ENCODE measurements around the gene APOE.
"Not testable (repeated sequence)": the region's sequence is repeated elsewhere in the genome, so short reads cannot be mapped to it uniquely, and the experiment has no call there.

Gene APOE

GRCh38 chr19:44905437-44906160 lies at the start of gene APOE:
APOE (plus strand) TSS chr19:44905796; CDS start chr19:44906625, 829 bp downstream.
- in situ Hi-C loops (cut with MboI; ENCODE audit: low sequenced_read_pairs): no loop called here

DNA sequence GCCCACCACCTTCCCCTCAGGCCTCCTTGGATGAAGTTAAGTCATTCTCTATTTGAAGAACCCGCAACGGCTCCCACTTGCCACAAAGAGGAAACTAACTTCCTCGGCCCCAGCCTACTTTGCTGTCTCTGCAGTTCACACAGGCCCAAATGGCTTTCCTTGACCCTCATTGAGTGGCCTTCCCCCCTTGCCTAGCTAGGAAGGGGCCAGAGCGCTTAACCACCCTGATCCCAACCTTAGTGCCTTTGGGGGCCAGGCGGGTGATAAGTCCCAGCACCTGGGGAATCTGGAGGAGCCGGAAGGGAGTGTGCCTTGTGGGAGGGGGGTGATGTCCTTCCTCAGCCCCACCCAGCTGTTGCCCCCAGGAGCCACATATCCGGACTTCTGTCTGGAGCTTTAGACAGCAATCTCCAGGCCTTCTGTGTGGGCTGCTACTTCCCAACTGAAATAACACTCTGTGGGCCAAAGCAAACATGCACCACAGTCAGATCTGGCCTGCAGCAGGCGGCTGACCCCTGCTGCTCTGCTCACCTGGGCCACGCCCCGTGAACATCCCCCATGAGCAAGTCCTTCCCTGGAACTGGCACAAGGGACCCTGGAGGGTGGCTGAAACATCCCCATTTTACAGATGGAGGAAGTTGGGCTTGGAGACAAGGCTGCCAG lies 49.0 kb upstream of the APOE start:
- in situ Hi-C loops (cut with MboI; ENCODE audit: low sequenced_read_pairs): no loop called here

DNA sequence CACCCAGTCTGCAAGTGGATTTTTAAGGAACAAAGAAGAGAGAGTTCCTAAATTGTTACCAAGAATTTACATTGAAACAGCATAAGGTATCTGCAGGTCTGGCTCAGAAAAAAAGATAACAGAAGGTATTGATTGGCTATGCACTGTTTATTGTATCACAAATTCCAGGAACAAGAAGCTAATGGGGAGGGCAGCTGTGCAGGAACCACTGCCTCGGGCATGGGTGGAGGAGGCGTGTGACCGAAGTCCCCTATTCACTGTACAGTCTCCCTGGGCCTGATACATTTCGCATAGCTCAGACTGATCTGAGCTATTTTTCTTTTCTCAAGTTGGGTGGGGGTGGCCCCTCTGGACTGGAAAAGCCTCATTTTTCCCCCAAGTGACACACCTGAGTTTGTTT lies 47.8 kb upstream of the APOE start:
- in situ Hi-C loops (cut with MboI; ENCODE audit: low sequenced_read_pairs): no loop called here

DNA sequence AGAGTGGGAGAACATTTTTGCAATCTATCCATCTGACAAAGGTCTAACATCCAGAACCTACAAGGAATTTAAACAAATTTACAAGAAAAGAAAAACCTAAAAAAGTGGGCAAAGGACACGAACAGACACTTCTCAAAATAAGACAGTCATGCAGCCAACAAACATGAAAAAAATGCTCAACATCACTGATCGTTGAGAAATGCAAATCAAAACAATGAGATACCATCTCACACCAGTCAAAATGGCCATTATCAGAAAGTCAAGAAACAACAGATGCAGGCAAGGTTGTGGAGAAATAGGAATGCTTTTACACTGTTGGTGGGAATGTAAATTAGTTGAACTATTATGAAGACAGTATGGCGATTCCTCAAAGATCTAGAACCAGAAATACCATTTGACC lies 44.0 kb upstream of the APOE start:
- in situ Hi-C loops (cut with MboI; ENCODE audit: low sequenced_read_pairs): not testable (repeated sequence)

- in situ Hi-C loops (cut with MboI; ENCODE audit: low sequenced_read_pairs): no loop called here
Measured at GRCh38 chr19:44863990-44864389, 41.6 kb upstream of the APOE start.

DNA sequence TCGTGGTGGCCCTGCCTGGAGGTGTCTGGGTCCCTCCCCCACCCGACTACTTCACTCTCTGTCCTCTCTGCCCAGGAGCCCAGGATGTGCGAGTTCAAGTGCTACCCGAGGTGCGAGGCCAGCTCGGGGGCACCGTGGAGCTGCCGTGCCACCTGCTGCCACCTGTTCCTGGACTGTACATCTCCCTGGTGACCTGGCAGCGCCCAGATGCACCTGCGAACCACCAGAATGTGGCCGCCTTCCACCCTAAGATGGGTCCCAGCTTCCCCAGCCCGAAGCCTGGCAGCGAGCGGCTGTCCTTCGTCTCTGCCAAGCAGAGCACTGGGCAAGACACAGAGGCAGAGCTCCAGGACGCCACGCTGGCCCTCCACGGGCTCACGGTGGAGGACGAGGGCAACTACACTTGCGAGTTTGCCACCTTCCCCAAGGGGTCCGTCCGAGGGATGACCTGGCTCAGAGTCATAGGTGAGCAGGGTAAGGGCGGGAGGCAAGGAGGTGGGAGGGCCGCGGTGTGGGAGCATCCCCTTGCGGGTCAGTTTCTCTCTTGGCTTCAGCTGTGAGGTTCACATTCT lies 40.3 kb upstream of the APOE start:
- in situ Hi-C loops (cut with MboI; ENCODE audit: low sequenced_read_pairs): no loop called here

DNA sequence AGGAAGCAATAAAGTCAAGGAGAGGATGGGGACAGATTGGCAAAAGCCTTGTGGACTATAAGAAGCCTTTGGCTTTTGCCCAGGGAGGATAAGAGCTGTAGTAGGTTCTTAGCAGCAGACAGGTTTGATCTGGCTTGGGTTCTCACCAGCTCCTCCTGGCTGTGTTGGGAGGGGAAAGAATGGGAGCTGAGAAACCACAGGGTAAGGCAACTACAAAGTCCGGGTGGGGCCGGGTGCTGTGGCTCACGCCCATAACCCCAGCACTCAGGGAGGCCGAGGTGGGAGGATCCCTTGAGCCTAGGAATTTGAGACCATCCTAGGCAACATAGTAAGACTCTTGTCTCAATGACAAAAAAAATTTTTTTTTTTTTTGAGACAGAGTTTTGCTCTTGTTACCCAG lies 38.9 kb upstream of the APOE start:
- in situ Hi-C loops (cut with MboI; ENCODE audit: low sequenced_read_pairs): no loop called here

- in situ Hi-C loops (cut with MboI; ENCODE audit: low sequenced_read_pairs): no loop called here
Measured at GRCh38 chr19:44867578-44867977, 38.0 kb upstream of the APOE start.

GRCh38 chr19:44869733-44870470 lies 35.7 kb upstream of the APOE start:
- in situ Hi-C loops (cut with MboI; ENCODE audit: low sequenced_read_pairs): no loop called here

GRCh38 chr19:44871809-44872208 lies 33.8 kb upstream of the APOE start:
- in situ Hi-C loops (cut with MboI; ENCODE audit: low sequenced_read_pairs): no loop called here

DNA sequence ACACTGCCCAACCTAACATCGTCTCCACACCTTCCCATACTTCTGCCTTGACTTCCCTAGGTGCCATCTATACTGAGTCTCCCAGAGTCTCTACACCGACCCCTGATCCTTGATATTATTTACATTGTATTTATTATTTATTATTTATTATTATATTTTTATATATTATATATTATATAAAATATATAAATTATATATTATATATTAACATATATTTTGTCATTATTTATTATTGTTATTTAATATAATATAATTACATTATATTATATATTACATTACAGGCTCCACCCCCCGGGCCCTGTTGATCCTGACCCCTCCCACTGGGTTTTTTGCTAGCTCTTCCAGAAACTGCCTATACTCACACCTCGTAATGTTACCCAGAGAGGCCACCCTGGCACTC lies 32.9 kb upstream of the APOE start:
- in situ Hi-C loops (cut with MboI; ENCODE audit: low sequenced_read_pairs): no loop called here

DNA sequence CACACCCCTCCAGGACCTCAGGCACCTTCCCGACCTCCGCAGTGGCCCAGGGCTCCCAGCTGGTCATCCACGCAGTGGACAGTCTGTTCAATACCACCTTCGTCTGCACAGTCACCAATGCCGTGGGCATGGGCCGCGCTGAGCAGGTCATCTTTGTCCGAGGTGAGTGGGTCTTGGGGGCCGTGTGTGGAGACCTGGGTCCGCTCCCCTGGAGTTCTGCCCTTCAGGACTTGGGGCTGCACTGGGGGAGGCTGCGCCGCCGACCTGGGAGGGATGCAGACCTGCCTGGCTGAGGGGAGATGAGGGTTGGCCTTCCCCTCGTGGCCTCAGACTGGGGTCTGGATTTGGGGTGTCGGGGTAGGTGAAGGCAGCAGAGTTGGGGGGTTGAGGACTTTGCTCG lies 31.3 kb upstream of the APOE start:
- in situ Hi-C loops (cut with MboI; ENCODE audit: low sequenced_read_pairs): no loop called here

DNA sequence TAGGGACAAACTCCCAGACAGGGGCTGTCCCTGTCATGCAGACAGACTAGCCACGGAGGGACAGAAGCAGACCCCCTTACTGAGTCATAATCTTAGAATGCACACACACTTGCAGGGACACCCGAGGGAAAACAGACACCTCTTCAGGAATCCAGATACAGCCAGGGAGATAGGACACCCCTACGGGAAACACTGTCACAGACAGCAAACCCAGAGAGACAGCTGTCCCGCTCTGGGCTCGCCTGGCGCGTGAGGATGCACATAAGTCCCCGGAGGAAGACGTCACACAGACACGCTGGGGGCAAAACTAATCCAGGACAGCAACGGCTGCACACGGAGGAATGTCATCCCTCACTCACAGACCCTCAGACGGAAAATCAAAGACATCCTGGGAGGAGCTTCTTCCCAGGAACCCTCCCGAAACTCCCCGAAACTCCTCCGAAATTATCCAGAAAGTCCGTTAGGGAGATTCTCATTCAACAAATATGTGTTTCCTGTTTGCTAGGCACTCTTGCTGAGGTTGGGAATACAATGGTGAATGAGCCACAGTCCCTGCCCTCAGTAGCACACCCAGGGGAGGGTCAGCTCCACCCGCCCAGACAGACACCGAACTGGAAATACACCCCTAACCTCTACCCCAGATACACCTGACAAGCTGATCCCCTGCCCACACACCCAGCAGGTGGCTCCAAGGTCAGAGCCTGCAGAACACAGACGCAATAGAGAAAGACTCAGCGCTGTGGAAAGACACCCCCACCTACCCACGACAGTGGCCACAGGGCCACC lies 29.7 kb upstream of the APOE start:
- in situ Hi-C loops (cut with MboI; ENCODE audit: low sequenced_read_pairs): no loop called here

DNA sequence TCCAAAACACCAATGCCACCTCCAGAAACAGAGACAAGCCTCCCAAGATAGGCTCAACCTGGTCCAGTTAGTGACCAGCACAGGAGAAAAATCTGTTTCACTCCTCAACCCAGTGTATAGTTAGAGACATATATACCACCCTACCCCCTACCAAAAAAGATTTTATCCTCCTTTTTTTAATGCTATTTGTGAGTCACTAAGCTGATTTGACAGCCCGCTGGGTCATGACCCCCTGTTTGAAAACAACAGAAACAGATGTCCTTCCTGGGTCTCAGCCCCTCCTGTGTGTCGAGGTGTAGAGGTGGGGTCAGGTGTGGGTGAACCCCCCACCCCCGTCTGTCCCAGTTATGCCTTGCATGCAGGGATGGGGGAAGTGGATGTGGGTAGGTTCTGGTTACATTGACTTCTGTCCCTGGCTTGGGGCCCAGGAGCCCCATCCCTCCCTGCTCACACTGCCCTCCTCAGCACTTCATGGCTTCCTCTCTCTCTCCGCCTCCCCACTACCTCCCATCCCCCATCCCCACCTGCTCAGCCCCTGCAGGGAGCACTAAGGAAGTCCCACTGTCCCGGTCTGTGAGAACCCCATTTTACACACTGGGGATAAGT lies 28.6 kb upstream of the APOE start:
- in situ Hi-C loops (cut with MboI; ENCODE audit: low sequenced_read_pairs): no loop called here

DNA sequence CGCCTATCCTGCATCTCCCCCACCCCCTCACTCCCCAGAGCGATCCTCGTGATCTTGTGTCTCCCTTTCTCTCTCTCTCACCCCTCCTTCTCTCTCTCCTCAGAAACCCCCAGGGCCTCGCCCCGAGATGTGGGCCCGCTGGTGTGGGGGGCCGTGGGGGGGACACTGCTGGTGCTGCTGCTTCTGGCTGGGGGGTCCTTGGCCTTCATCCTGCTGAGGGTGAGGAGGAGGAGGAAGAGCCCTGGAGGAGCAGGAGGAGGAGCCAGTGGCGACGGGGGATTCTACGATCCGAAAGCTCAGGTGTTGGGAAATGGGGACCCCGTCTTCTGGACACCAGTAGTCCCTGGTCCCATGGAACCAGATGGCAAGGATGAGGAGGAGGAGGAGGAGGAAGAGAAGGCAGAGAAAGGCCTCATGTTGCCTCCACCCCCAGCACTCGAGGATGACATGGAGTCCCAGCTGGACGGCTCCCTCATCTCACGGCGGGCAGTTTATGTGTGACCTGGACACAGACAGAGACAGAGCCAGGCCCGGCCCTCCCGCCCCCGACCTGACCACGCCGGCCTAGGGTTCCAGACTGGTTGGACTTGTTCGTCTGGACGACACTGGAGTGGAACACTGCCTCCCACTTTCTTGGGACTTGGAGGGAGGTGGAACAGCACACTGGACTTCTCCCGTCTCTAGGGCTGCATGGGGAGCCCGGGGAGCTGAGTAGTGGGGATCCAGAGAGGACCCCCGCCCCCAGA lies 27.3 kb upstream of the APOE start:
- in situ Hi-C loops (cut with MboI; ENCODE audit: low sequenced_read_pairs): no loop called here

DNA sequence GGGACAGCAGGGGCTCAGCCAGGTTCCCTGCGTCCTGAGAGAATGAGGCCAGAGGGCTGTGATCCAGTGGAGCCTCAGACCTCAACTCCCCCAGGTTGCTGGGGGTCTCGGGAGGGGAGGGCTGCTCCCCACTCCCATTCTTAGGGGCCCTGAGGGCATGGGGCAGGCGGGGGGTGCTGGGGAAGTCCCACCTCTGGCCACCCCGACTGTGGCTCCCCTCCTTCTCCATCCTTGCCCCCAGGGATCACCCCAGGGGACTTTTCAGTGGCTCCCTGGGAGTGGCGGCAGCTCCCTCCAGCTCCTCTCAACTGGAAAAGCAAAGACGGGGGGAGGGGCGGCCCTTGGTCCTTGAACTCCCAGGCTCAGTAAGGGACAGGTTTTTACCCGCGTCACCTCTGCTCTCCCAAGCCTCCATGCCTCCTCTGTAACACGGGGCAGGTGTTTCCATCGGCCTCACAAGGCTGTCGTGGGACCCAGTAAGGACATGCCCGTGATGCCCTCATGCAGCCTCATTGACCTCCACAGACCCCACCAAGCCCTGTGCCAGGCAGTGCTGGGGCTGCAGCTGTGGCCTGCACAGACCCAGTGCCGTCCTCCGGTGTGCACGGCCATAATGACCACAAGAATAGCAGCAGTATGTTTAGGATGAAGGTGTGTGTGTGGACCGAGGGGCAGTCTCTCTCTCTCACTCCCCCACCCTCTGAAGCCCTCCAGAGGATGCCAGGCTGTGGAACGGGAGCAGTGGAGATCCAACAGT lies 26.1 kb upstream of the APOE start:
- in situ Hi-C loops (cut with MboI; ENCODE audit: low sequenced_read_pairs): no loop called here

DNA sequence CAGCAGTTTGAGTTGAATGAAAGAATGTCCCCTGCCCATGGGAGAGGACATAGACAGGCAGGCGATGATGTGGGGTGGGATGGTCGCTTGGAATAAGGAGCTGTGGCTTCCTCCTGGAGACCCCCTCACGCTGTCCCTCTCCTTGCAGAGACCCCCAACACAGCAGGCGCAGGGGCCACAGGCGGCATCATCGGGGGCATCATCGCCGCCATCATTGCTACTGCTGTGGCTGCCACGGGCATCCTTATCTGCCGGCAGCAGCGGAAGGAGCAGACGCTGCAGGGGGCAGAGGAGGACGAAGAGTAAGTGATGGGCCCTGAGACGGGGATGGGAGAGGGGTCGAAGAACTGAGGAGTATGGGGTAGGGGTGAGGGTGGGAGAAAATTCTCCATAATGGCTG lies 23.5 kb upstream of the APOE start:
- in situ Hi-C loops (cut with MboI; ENCODE audit: low sequenced_read_pairs): no loop called here

- in situ Hi-C loops (cut with MboI; ENCODE audit: low sequenced_read_pairs): not testable (repeated sequence)
Measured at GRCh38 chr19:44882619-44883397, 22.8 kb upstream of the APOE start.
